ENCODE measurements around the gene MMEL1. TPM values are rescaled to one million over a fixed set of nuclear protein-coding genes. Genes with fewer than 3 reads are reported as not detected.

Gene MMEL1
- total RNA-seq, 1 experiment from 2014 or later = not detected

GRCh38 chr1:2605509-2606395 lies 27.1 kb downstream of the MMEL1 start:
- DNase-seq (ENCODE audit: low read depth) = no peak

- no peak for DNase-seq (ENCODE audit: low read depth)
These were observed 27.8 kb downstream of the MMEL1 start for GRCh38 chr1:2604844-2605508.

GRCh38 chr1:2604156-2604843 lies 28.5 kb downstream of the MMEL1 start:
- DNase-seq (ENCODE audit: low read depth) = no peak

GRCh38 chr1:2603521-2604155 lies 29.2 kb downstream of the MMEL1 start:
- DNase-seq (ENCODE audit: low read depth) = no peak

GRCh38 chr1:2602866-2603520 lies 29.8 kb downstream of the MMEL1 start:
- DNase-seq (ENCODE audit: low read depth) = no peak

- DNase-seq (ENCODE audit: low read depth) = no peak
These were observed 30.4 kb downstream of the MMEL1 start for GRCh38 chr1:2602311-2602835.

- no peak for DNase-seq (ENCODE audit: low read depth)
These were observed 31.0 kb downstream of the MMEL1 start for GRCh38 chr1:2601721-2602303.

- no peak for DNase-seq (ENCODE audit: low read depth)
These were observed 34.4 kb downstream of the MMEL1 start for GRCh38 chr1:2598329-2598931.

GRCh38 chr1:2597441-2598328 lies 35.1 kb downstream of the MMEL1 start:
- no peak for DNase-seq (ENCODE audit: low read depth)

GRCh38 chr1:2596530-2597333 lies 36.1 kb downstream of the MMEL1 start:
- no peak for DNase-seq (ENCODE audit: low read depth)

- no peak for DNase-seq (ENCODE audit: low read depth)
These were observed 36.8 kb downstream of the MMEL1 start for GRCh38 chr1:2595812-2596529.

GRCh38 chr1:2595261-2595811 lies 37.5 kb downstream of the MMEL1 start:
- no peak for DNase-seq (ENCODE audit: low read depth)

- no peak for DNase-seq (ENCODE audit: low read depth)
These were observed 38.1 kb downstream of the MMEL1 start for GRCh38 chr1:2594641-2595131.

GRCh38 chr1:2594001-2594640 lies 38.7 kb downstream of the MMEL1 start:
- no peak for DNase-seq (ENCODE audit: low read depth)

- no peak for DNase-seq (ENCODE audit: low read depth)
These were observed 39.5 kb downstream of the MMEL1 start for GRCh38 chr1:2593251-2593878.

GRCh38 chr1:2592672-2593071 lies 40.1 kb downstream of the MMEL1 start:
- DNase-seq (ENCODE audit: low read depth) = no peak

Data from LHCN-M2 (cell line).